ENCODE measurements around the gene PCDHB5.
"Not testable (repeated sequence)": the region's sequence is repeated elsewhere in the genome, so short reads cannot be mapped to it uniquely, and the experiment has no call there.

PCDHB5 gene

DNA sequence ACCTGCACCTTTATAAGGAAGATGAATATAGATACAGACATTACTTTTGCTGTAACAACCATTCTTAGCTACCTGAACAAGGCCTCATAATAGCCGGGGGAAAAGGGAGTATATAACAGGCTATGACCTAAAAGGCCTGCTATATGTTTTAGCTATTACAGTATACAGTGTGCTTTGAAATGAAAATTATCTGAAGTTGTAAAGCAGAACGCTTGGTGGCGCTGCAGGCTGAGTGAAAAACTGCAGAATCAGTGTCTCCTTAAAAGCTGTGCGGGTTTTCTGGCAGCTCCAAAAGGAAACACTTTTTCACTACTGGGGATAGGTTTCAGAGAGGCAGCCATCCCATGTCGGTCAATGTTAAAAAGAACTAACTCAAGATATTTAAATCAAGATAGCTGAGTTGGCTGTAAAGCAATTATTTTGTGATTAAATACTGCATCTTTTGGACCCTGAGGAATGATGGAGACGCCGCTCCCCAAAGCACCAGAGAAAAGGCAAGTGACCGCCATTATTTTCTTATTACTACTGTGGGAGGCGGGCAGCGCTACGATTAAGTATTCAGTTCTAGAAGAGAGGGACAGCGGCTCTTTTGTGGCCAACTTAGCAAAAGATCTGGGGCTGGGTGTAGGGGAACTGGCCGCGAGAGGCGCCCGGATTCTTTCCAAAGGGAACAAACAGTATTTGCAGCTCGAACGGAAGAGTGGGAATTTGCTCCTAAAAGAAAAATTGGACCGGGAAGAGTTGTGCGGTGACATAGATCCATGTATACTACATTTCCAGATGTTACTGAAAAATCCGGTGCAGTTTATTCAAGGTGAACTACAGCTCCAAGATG lies 20.8 kb downstream of the PCDHB5 start:
- no peak for DNase-seq

DNA sequence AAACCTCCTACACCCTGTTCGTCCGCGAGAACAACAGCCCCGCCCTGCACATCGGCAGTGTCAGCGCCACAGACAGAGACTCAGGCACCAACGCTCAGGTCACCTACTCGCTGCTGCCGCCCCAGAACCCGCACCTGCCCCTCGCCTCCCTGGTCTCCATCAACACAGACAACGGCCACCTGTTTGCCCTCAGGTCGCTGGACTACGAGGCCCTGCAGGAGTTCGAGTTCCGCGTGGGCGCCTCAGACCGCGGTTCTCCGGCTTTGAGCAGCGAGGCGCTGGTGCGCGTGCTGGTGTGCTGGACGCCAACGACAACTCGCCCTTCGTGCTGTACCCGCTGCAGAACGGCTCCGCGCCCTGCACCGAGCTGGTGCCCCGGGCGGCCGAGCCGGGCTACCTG lies 22.4 kb downstream of the PCDHB5 start:
- not testable (repeated sequence) for DNase-seq

DNA sequence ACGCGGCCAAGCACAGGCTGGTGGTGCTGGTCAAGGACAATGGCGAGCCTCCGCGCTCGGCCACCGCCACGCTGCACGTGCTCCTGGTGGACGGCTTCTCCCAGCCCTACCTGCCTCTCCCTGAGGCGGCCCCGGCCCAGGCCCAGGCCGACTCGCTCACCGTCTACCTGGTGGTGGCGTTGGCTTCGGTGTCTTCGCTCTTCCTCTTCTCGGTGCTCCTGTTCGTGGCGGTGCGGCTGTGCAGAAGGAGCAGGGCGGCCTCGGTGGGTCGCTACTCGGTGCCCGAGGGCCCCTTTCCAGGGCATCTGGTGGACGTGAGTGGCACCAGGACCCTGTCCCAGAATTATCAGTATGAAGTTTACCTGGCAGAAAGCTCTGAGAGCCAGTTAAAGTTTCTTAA lies 22.9 kb downstream of the PCDHB5 start:
- not testable (repeated sequence) for DNase-seq

DNA sequence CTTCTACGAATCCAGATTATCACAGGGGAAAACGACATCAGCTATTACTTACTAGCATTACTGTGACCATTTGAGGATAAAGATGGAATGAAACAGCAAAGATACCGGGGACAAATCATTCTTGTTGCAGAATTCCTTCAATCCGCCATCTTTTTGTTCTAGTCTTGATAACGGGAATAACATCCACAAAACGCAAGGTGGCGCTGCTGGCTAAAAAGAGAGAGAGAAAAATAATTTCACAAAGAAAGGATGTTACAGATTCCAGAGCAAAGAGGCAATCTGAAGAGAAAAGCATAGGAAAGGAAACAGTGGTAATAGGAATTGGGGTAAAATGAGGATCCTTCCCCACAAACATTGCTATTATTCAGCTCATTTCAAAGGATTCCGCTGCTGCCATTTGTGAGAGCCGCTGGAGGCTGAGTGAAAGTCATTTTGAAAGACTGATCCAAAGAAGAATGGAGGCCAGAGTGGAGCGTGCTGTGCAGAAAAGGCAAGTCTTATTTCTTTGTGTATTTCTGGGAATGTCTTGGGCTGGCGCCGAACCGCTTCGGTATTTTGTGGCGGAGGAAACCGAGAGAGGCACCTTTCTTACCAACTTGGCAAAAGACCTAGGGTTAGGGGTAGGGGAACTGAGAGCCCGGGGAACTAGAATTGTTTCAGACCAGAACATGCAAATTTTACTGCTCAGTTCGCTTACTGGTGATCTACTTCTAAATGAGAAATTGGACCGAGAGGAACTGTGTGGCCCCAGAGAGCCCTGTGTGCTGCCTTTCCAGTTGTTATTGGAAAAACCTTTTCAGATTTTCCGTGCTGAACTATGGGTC lies 37.6 kb downstream of the PCDHB5 start, which contains the start of gene PCDHB7:
PCDHB7 (plus strand) TSS at position 264 of the 824 bp plus-strand sequence; CDS start at position 456, 192 bp downstream.
- peak in 1 of 2 donors; percentile 19 for DNase-seq

DNA sequence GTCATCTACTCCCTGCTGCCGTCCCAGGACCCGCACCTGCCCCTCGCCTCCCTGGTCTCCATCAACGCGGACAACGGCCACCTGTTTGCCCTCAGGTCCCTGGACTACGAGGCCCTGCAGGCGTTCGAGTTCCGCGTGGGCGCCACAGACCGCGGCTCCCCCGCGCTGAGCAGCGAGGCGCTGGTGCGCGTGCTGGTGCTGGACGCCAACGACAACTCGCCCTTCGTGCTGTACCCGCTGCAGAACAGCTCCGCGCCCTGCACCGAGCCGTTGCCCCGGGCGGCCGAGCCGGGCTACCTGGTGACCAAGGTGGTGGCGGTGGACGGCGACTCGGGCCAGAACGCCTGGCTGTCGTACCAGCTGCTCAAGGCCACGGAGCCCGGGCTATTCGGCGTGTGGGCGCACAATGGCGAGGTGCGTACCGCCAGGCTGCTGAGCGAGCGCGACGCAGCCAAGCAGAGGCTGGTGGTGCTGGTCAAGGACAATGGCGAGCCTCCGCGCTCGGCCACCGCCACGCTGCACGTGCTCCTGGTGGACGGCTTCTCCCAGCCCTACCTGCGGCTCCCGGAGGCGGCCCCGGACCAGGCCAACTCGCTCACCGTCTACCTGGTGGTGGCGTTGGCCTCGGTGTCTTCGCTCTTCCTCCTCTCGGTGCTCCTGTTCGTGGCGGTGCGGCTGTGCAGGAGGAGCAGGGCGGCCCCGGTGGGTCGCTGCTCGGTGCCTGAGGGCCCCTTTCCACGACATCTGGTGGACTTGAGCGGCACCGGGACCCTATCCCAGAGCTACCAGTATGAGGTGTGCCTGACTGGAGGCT lies 39.5 kb downstream of the PCDHB5 start:
- DNase-seq, result not testable (repeated sequence)

DNA sequence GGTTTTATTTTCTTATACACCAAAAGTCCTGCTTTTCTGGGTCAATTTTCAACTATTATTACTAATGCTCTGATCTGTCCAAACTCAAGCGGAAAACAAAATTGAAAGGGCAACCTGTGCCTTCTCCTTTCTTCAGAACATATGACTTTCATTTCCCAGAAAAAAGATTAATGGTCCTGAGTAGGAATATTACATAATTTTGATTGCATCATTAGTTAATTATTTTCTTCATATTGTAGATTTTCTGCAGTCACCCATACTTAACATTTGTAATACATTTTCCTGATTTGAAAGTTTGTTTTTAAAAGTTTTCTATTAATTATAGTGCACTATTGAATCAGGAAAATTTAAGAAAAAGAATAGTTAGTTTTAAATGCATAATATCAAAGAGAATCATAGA lies 40.9 kb downstream of the PCDHB5 start:
- DNase-seq, result no peak

DNA sequence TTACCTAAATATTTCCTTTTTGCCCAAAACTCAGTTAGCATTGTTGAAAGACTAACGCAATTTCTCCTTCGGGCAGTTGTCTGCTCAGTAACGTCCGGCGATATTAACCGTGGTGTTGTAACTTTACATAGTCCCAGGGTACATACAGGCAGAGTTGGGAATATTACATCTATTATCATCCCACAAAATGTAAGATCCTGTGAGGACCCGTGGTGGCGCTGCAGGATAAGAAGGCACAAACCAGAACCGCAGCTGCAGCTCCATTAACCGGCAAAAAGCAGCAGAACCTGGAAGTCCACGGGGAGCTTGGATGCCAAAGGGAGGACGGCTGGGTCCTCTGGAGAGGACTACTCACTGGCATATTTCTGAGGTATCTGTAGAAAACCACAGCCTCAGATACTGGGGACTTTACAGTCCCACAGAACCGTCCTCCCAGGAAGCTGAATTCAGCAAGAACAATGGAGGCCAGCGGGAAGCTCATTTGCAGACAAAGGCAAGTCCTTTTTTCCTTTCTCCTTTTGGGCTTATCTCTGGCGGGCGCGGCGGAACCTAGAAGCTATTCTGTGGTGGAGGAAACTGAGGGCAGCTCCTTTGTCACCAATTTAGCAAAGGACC lies 42.7 kb downstream of the PCDHB5 start, which contains the start of gene PCDHB8:
PCDHB8 (plus strand) TSS at position 214 of the 615 bp plus-strand sequence; CDS start at position 459, 245 bp downstream.
- DNase-seq, result not testable (repeated sequence)

DNA sequence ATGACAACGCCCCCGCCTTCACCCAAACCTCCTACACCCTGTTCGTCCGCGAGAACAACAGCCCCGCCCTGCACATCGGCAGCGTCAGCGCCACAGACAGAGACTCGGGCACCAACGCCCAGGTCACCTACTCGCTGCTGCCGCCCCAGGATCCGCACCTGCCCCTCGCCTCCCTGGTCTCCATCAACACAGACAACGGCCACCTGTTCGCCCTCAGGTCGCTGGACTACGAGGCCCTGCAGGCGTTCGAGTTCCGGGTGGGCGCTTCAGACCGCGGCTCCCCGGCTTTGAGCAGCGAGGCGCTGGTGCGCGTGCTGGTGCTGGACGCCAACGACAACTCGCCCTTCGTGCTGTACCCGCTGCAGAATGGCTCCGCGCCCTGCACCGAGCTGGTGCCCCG lies 44.4 kb downstream of the PCDHB5 start:
- DNase-seq, result not testable (repeated sequence)

DNA sequence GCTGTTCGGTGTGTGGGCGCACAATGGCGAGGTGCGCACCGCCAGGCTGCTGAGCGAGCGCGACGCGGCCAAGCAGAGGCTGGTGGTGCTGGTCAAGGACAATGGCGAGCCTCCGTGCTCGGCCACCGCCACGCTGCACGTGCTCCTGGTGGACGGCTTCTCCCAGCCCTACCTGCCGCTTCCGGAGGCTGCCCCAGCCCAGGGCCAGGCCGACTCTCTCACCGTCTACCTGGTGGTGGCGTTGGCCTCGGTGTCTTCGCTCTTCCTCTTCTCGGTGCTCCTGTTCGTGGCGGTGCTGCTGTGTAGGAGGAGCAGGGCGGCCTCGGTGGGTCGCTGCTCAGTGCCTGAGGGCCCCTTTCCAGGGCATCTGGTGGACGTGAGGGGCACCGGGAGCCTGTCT lies 44.9 kb downstream of the PCDHB5 start:
- not testable (repeated sequence) for DNase-seq

DNA sequence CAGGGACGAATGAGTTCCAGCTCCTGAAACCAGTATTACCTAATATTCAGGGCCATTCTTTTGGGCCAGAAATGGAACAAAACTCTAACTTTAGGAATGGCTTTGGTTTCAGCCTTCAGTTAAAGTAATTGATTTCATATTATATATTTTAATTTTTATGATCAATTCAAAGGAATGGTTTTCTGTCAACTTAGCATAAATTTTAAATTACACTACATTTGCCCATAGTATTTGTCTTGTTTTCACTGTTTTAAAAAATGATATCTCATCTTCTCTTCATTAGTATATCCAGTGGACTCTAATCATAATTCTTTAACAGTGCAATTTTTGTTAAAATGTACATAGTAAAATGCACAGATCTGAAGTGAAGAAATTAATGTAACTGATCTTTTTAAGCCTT lies 45.3 kb downstream of the PCDHB5 start:
- DNase-seq, result no peak

DNA sequence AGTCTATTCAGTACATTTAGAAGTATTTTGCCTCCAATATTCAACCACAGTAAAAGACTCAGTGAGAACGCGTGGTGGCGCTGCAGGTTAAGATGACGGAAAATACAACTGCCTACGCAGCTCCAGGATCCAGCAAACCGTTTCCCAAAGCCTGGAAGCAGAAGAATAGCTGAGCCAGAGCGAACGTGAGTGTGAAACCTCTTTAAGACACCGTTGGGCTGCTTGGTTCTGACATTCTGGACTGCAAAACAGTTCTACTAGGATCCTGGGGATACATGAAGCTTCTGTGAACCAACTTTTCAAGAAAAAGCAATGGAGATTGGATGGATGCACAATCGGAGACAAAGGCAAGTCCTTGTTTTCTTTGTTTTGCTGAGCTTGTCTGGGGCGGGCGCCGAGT lies 47.2 kb downstream of the PCDHB5 start, which contains the start of gene PCDHB16:
PCDHB16 (plus strand) TSS at position 140 of the 400 bp plus-strand sequence; CDS start at position 313, 173 bp downstream.
- DNase-seq, result no peak

DNA sequence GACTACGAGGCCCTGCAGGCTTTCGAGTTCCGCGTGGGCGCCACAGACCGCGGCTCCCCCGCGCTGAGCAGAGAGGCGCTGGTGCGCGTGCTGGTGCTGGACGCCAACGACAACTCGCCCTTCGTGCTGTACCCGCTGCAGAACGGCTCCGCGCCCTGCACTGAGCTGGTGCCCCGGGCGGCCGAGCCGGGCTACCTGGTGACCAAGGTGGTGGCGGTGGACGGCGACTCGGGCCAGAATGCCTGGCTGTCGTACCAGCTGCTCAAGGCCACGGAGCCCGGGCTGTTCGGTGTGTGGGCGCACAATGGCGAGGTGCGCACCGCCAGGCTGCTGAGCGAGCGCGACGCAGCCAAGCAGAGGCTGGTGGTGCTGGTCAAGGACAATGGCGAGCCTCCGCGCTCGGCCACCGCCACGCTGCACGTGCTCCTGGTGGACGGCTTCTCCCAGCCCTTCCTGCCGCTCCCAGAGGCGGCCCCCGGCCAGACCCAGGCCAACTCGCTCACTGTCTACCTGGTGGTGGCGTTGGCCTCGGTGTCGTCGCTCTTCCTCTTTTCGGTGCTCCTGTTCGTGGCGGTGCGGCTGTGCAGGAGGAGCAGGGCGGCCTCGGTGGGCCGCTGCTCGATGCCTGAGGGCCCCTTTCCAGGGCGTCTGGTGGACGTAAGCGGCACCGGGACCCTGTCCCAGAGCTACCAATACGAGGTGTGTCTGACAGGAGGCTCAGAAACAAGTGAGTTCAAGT lies 49.3 kb downstream of the PCDHB5 start:
- DNase-seq, result not testable (repeated sequence)

DNA sequence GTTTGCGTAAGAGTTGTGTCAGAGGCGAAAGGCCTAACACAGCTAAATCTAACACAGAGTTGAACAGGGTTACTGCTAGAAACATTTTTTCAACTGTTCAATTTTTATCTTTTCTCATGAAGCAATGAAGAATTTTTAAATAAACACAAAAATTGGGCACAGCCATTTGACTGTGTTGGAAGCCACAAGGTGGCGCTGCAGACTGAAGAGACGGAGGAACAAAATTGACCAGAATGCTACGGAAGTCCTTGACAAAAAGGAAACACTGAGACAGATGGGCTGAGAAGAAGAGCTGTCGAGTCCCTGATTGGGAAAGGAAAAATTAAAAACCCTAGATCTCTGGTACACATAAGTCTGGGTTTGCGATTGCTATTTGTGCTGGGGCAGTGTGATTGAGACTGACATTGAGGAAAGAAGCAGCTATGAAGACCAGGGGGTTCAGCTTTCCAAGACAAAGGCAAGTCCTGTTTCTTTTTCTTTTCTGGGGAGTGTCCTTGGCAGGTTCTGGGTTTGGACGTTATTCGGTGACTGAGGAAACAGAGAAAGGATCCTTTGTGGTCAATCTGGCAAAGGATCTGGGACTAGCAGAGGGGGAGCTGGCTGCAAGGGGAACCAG lies 52.0 kb downstream of the PCDHB5 start, which contains the start of gene PCDHB9:
PCDHB9 (plus strand) TSS at position 265 of the 616 bp plus-strand sequence; CDS start at position 423, 158 bp downstream.
- DNase-seq, result peak; percentile 12 to 14
